Measurements from ENCODE around the gene SGSM2.

The SGSM2 gene

GRCh38 chr17:2401426-2402221, 64.3 kb downstream of the SGSM2 start:
- H3K4me1 ChIP-seq (ENCODE audit: control insufficient read depth, low read length): peaks cover 36% of the 10 kb centered on the region

DNA sequence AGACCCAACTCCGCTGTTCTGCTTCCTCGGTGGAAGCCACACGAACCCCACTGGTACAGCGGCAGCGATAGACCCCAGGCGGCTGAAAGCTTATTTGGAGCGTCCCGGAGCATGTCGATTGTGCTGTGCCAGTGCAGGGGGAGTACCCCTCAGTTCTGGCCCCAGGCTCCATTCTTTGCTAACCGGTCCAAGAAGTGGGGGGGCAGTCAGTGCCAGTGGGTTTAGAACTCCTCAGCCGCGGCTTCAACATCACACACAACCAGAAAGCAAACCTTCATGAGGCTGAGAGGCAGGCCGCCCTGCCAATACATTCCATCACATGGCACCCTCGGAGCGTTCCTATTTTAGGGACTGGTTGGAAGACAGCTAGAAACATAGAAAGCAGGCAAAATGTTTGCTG, 65.2 kb downstream of the SGSM2 start:
- H3K36me3 ChIP-seq (ENCODE audit: control insufficient read depth, low read length): no peaks in the 10 kb centered on the region
- H3K4me1 ChIP-seq (ENCODE audit: control insufficient read depth, low read length): peaks cover 28% of the 10 kb centered on the region
- no peak for TF ChIP-seq EZH2phosphoT487 (IDR thresholded peaks at IDR 0.05; ENCODE audit: borderline replicate concordance, low read length)
- TF ChIP-seq, protein P1, sequence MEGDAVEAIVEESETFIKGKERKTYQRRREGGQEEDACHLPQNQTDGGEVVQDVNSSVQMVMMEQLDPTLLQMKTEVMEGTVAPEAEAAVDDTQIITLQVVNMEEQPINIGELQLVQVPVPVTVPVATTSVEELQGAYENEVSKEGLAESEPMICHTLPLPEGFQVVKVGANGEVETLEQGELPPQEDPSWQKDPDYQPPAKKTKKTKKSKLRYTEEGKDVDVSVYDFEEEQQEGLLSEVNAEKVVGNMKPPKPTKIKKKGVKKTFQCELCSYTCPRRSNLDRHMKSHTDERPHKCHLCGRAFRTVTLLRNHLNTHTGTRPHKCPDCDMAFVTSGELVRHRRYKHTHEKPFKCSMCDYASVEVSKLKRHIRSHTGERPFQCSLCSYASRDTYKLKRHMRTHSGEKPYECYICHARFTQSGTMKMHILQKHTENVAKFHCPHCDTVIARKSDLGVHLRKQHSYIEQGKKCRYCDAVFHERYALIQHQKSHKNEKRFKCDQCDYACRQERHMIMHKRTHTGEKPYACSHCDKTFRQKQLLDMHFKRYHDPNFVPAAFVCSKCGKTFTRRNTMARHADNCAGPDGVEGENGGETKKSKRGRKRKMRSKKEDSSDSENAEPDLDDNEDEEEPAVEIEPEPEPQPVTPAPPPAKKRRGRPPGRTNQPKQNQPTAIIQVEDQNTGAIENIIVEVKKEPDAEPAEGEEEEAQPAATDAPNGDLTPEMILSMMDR (IDR thresholded peaks at IDR 0.05; ENCODE audit: low read depth, low read length, poor library complexity, severe bottlenecking): no peak
- H3F3A ChIP-seq (ENCODE audit: control insufficient read depth, insufficient read depth): peaks cover 4% of the 10 kb centered on the region; the same call in 1 of the 2 replicates
- H3K9me2 ChIP-seq (replicated peaks; ENCODE audit: control insufficient read depth, low read length): no peaks in the 10 kb centered on the region
- H4K20me1 ChIP-seq (ENCODE audit: control insufficient read depth, insufficient read depth, low read depth, low read length): no peaks in the 10 kb centered on the region; the same call in 1 of the 2 replicates
- peak overlapping the region; percentile 86 for H3K4me2 ChIP-seq (ENCODE audit: low read length)
- no peaks in the 10 kb centered on the region for H3K9me3 ChIP-seq (ENCODE audit: control insufficient read depth, insufficient read depth, low read length)
- H3K4me3 ChIP-seq (ENCODE audit: low read length): peak overlapping the region; percentile 77
- peaks cover 25% of the 10 kb centered on the region for H3K79me2 ChIP-seq (ENCODE audit: control insufficient read depth, low read length)
- H3K27ac ChIP-seq (ENCODE audit: low read depth, low read length): peak overlapping the region; percentile 49
- H3K27me3 ChIP-seq (ENCODE audit: control insufficient read depth, low read length): no peaks in the 10 kb centered on the region

More at GRCh38 chr17:2401426-2402221, 64.3 kb downstream of the SGSM2 start:
- Histone ChIP-seq H3K27me3 (ENCODE audit: control insufficient read depth, low read length) (no peaks in the 10 kb centered on the region), H3K79me2 (ENCODE audit: control insufficient read depth, low read length) (peaks cover 31% of the 10 kb centered on the region), H3K4me3 (ENCODE audit: low read length) (peak overlapping the region; percentile 98), H3K9me2 (replicated peaks; ENCODE audit: control insufficient read depth, low read length) (no peaks in the 10 kb centered on the region), H4K20me1 (ENCODE audit: control insufficient read depth, insufficient read depth, low read depth, low read length) (no peaks in the 10 kb centered on the region; the same call in 1 of the 2 replicates), H3K36me3 (ENCODE audit: control insufficient read depth, low read length) (no peaks in the 10 kb centered on the region), H3F3A (ENCODE audit: control insufficient read depth, insufficient read depth) (peaks cover 4% of the 10 kb centered on the region; the same call in 1 of the 2 replicates), H3K27ac (ENCODE audit: low read depth, low read length) (peak overlapping the region; percentile 74), H3K9me3 (ENCODE audit: control insufficient read depth, insufficient read depth, low read length) (no peaks in the 10 kb centered on the region), H3K4me2 (ENCODE audit: low read length) (peak overlapping the region; percentile 85)
- TF ChIP-seq EZH2phosphoT487 (IDR thresholded peaks at IDR 0.05; ENCODE audit: borderline replicate concordance, low read length): no peak
- TF ChIP-seq, protein P1 (IDR thresholded peaks at IDR 0.05; ENCODE audit: low read depth, low read length, poor library complexity, severe bottlenecking): no peak

GRCh38 chr17:2403044-2403443, 65.7 kb downstream of the SGSM2 start:
- H3K9me2 ChIP-seq (replicated peaks; ENCODE audit: control insufficient read depth, low read length): no peaks in the 10 kb centered on the region
- peaks cover 4% of the 10 kb centered on the region; the same call in 1 of the 2 replicates for H3F3A ChIP-seq (ENCODE audit: control insufficient read depth, insufficient read depth)
- H3K4me3 ChIP-seq (ENCODE audit: low read length): no peak overlapping the region
- H3K27me3 ChIP-seq (ENCODE audit: control insufficient read depth, low read length): no peaks in the 10 kb centered on the region
- peak overlapping the region; percentile 86 for H3K4me2 ChIP-seq (ENCODE audit: low read length)
- H3K79me2 ChIP-seq (ENCODE audit: control insufficient read depth, low read length): peaks cover 20% of the 10 kb centered on the region
- peaks cover 23% of the 10 kb centered on the region for H3K4me1 ChIP-seq (ENCODE audit: control insufficient read depth, low read length)
- H3K27ac ChIP-seq (ENCODE audit: low read depth, low read length): no peak overlapping the region
- no peaks in the 10 kb centered on the region; the same call in 1 of the 2 replicates for H4K20me1 ChIP-seq (ENCODE audit: control insufficient read depth, insufficient read depth, low read depth, low read length)
- no peaks in the 10 kb centered on the region for H3K9me3 ChIP-seq (ENCODE audit: control insufficient read depth, insufficient read depth, low read length)
- H3K36me3 ChIP-seq (ENCODE audit: control insufficient read depth, low read length): no peaks in the 10 kb centered on the region
- TF ChIP-seq EZH2phosphoT487 (IDR thresholded peaks at IDR 0.05; ENCODE audit: borderline replicate concordance, low read length): no peak
- TF ChIP-seq, protein P1 (IDR thresholded peaks at IDR 0.05; ENCODE audit: low read depth, low read length, poor library complexity, severe bottlenecking): no peak
